Astrocyte of the cerebellum (primary cell): ENCODE results near the gene EBF3.

Source experiments
- DNase-seq: peaks from one replicate; pipeline ENCODE4 v3.0.0-alpha.2; 2011; ENCODE audit warnings: low read depth
- H3K4me3 ChIP-seq: 2 replicates; pipeline ENCODE4 v1.5.1; 2011; ENCODE audit warnings: mild to moderate bottlenecking, low read depth, low read length, moderate library complexity
- in situ Hi-C: cut with HindIII; loops from 2 replicates; pipeline ENCODE4 v1.10.0; 2017; ENCODE audit warnings: low sequenced_read_pairs
- TF ChIP-seq, protein P1 (sequence below): IDR thresholded peaks from 2 replicates; pipeline ENCODE4 v1.5.1; 2012; ENCODE audit warnings: low read length, low read depth, moderate library complexity, mild to moderate bottlenecking; ENCODE audit errors: missing control alignments

Gene EBF3

GRCh38 chr10:130003166-130003565 is 39.1 kb upstream of the EBF3 start:
- in situ Hi-C loops = loop anchor here (5.0 kb wide), 1 partner anchor 61 kb away; no protein-coding TSS in a partner anchor
- DNase-seq = no peak
- TF ChIP-seq, protein P1, sequence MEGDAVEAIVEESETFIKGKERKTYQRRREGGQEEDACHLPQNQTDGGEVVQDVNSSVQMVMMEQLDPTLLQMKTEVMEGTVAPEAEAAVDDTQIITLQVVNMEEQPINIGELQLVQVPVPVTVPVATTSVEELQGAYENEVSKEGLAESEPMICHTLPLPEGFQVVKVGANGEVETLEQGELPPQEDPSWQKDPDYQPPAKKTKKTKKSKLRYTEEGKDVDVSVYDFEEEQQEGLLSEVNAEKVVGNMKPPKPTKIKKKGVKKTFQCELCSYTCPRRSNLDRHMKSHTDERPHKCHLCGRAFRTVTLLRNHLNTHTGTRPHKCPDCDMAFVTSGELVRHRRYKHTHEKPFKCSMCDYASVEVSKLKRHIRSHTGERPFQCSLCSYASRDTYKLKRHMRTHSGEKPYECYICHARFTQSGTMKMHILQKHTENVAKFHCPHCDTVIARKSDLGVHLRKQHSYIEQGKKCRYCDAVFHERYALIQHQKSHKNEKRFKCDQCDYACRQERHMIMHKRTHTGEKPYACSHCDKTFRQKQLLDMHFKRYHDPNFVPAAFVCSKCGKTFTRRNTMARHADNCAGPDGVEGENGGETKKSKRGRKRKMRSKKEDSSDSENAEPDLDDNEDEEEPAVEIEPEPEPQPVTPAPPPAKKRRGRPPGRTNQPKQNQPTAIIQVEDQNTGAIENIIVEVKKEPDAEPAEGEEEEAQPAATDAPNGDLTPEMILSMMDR = no peak
- H3K4me3 ChIP-seq = no peak overlapping the region

DNA sequence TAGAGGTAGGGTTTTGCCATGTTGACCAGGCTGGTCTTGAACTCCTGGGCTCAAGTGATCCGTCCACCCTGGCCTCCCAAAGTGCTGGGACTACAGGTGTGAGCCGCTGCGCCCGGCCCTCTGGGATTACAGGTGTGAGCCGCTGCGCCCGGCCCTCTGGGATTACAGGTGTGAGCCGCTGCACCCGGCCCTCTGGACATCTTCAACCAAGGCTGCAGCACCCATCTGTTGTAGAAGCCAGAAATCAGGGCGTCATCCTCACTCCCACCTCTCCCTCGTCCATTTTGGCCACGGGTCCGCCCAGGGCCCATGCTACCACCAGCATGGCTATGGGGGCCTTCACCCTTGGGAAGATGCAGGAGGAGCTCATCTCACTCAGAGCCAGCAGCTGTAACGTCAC is 38.5 kb upstream of the EBF3 start:
- no peak overlapping the region for H3K4me3 ChIP-seq
- TF ChIP-seq, protein P1 = no peak
- in situ Hi-C loops = loop anchor here (5.0 kb wide), 1 partner anchor 60 kb away; no protein-coding TSS in a partner anchor
- DNase-seq = no peak

DNA sequence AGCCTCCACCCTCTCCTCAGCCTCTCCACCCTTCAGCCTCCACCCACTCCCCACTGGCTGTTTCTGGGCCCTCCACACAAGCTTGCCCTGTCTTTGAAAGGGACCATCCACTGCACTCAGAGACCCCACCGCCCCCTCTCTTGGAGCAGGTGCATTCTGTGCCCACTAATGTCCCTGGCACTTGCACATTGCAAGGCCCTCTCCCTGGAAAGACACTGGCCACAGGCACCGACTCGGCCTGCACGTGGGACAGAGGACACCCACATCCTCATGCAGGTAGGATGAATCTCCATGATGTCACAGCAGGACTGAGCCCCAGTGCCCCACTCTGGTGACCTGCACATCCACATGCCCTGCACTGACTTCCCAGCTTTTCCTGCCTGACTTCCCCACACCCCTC is 36.8 kb upstream of the EBF3 start:
- in situ Hi-C loops = loop anchor here (5.0 kb wide), 1 partner anchor 59 kb away; no protein-coding TSS in a partner anchor
- no peak for DNase-seq
- no peak overlapping the region for H3K4me3 ChIP-seq
- TF ChIP-seq, protein P1 = no peak

GRCh38 chr10:129999140-129999539 is 35.1 kb upstream of the EBF3 start:
- H3K4me3 ChIP-seq = no peak overlapping the region
- in situ Hi-C loops = no loop called here
- DNase-seq = no peak
- TF ChIP-seq, protein P1 = no peak

- no peak for DNase-seq
- H3K4me3 ChIP-seq = no peak overlapping the region
- in situ Hi-C loops = no loop called here
- TF ChIP-seq, protein P1 = no peak
Measured at GRCh38 chr10:129993621-129994020, 29.5 kb upstream of the EBF3 start.

DNA sequence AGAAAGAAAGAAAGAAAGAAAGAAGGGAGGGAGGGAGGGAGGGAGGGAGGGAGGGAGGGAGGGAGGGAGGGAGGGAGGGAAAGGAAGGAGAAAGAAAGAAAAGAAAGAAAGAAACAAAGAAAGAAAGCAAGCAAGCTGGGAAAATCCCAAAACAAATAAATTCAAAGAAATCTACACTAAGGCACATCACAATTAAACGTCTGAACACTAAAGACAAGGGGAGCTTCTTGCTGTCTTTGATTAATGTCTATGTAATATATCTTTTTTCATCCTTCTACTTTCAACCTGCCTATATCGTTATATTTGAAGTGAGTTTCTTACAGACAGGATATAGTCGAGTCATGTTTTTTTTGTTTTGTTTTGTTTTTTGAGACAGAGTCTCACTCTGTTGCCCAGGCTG is 28.3 kb upstream of the EBF3 start:
- TF ChIP-seq, protein P1 = no peak
- in situ Hi-C loops = no loop called here
- DNase-seq = no peak

DNA sequence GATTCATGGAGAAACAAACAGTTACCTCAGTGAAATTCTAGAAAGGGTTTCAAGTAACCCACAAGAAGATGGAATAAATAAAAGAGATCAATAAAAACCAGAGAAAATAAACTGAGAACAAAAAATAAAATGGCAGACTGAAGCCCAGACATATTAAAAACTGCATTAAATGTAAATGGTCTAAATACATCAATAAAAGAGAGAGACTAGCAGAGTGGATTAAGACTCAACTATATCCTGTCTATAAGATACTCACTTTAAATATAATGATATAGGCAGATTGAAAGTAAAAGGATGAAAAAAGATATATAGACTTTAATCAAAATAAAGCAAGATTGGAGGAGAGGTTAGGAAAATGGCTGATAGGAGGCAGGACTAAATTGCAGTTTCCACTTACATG is 18.8 kb upstream of the EBF3 start:
- in situ Hi-C loops = no loop called here
- no peak overlapping the region for H3K4me3 ChIP-seq
- no peak for DNase-seq
- TF ChIP-seq, protein P1 = no peak

More for the DNA sequence above, 28.3 kb upstream of the EBF3 start:
- H3K4me3 ChIP-seq = no peak overlapping the region
